ENCODE data around the gene RPS6KA1. TPM values are rescaled to one million over a fixed set of nuclear protein-coding genes. Genes with fewer than 3 reads are reported as not detected.

Gene RPS6KA1
- total RNA-seq, 1 experiment from 2014 or later, result 26.9 TPM

DNA sequence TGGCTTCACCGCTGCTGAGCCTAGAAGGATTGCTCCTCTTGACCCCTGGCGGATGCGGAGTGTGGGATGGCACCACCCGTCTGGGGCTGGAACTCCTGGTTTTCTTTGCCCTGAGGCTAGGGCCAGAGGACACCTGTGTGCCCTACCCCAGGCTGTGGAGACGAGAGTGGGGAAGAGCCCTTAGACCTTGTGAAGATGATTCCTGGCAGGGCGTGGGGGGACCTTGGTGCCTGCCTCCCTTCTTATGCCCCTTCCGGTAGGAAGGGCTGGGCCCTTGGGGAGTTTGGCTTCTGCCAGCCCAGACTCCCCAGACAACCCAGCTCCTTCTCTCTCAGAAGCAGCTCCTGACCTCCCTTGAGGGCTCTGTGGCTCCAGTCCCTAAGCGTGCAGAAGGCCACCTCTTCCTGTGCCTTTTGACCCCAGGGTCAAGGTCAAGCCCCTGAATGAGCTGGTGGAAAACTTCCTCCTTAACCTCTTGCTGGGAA is 891 bp downstream of the RPS6KA1 start:
- ChIA-PET CTCF (interaction anchor here (0.6 to 1.7 kb wide), 5 partner anchors 8 to 335 kb away, joined by 3 to 15 read pairs (median 4); no protein-coding TSS in a partner anchor), POLR2A (interaction anchor here (1.0 to 2.1 kb wide), 2 partner anchors 30 to 162 kb away, joined by 6 to 12 read pairs; no protein-coding TSS in a partner anchor)
- H3K36me3 Mint-ChIP-seq (ENCODE audit: insufficient read depth, unreplicated experiment), result no peaks in the 10 kb centered on the region
- peaks cover 18% of the 10 kb centered on the region for H3K4me1 ChIP-seq
- H3K9me3 Mint-ChIP-seq (ENCODE audit: unreplicated experiment), result no peaks in the 10 kb centered on the region
- TF ChIP-seq, protein P1, sequence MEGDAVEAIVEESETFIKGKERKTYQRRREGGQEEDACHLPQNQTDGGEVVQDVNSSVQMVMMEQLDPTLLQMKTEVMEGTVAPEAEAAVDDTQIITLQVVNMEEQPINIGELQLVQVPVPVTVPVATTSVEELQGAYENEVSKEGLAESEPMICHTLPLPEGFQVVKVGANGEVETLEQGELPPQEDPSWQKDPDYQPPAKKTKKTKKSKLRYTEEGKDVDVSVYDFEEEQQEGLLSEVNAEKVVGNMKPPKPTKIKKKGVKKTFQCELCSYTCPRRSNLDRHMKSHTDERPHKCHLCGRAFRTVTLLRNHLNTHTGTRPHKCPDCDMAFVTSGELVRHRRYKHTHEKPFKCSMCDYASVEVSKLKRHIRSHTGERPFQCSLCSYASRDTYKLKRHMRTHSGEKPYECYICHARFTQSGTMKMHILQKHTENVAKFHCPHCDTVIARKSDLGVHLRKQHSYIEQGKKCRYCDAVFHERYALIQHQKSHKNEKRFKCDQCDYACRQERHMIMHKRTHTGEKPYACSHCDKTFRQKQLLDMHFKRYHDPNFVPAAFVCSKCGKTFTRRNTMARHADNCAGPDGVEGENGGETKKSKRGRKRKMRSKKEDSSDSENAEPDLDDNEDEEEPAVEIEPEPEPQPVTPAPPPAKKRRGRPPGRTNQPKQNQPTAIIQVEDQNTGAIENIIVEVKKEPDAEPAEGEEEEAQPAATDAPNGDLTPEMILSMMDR (IDR thresholded peaks at IDR 0.05; ENCODE audit: insufficient read depth in 1 of 2, low read depth in 1 of 2, low read length in 1 of 2, severe bottlenecking in 1 of 2, unreplicated experiment in 1 of 2), result no peak
- peak overlapping the region; percentile 76 for H3K27ac Mint-ChIP-seq (ENCODE audit: unreplicated experiment)
- H3K27me3 ChIP-seq (replicated peaks; ENCODE audit: control insufficient read depth, insufficient read depth, low read length), result no peaks in the 10 kb centered on the region
- BruUV-seq (replicated peaks), result TSS peak; percentile 19
- H3K36me3 ChIP-seq (ENCODE audit: control insufficient read depth, insufficient read depth, low read length), result no peaks in the 10 kb centered on the region
- H3K9me3 ChIP-seq, result no peaks in the 10 kb centered on the region
- H3K4me3 ChIP-seq (ENCODE audit: low read depth, low read length), result peak overlapping the region; percentile 53
- intact Hi-C loops (cut with micrococcal nuclease; ENCODE audit: unreplicated experiment), result no loop called here
- peak overlapping the region; percentile 90 for H3K4me3 Mint-ChIP-seq (ENCODE audit: unreplicated experiment)
- DNase-seq, result no peak
- no peaks in the 10 kb centered on the region for H3K4me1 Mint-ChIP-seq (ENCODE audit: low read depth, unreplicated experiment)
- H3K27me3 Mint-ChIP-seq (ENCODE audit: insufficient read depth, unreplicated experiment), result no peaks in the 10 kb centered on the region

DNA sequence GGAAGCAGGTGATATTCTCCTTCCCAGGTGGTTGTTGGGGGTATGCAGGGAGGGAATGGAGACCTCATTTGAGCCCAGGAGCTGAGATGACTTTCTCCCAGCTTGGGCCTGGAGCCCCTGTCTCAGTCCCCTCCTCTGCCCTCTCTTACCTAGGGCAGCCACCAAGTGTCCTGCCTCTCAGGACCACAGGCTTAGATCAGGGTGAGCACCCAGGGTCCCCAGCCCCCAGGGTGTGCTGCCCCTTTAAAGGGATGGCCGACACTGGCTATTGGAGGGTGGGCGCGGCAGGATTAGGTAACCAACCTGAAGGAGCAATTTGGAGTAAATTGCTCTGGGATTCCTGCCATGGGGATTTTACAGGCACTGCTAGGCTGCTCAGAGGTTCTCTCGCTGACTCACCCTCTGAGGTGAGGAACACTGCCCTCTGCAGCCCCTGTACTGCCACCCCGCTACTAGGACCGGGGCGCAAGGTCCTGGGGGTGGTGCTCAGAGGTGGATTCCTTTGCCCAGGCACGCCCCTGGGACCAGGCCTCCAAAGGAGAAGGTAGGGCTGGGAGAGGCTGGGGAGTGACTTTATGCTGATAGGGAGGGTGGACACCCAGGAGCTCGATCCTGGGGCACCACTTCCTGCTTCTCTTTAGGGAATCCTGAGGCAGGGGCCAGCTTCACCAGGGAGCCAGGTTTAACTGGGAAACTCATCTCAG is 1.5 kb downstream of the RPS6KA1 start:
- H3K4me1 Mint-ChIP-seq (ENCODE audit: low read depth, unreplicated experiment), result no peaks in the 10 kb centered on the region
- H3K4me3 Mint-ChIP-seq (ENCODE audit: unreplicated experiment), result peak overlapping the region; percentile 90
- H3K4me1 ChIP-seq, result peaks cover 18% of the 10 kb centered on the region
- no peaks in the 10 kb centered on the region for H3K27me3 ChIP-seq (replicated peaks; ENCODE audit: control insufficient read depth, insufficient read depth, low read length)
- BruUV-seq (replicated peaks), result no TSS peak
- DNase-seq, result peak; percentile 87 to 92
- H3K36me3 ChIP-seq (ENCODE audit: control insufficient read depth, insufficient read depth, low read length), result no peaks in the 10 kb centered on the region
- POLR2A ChIA-PET, result interaction anchor here (0.5 to 2.1 kb wide), 2 partner anchors 30 to 50 kb away, joined by 4 to 12 read pairs; no protein-coding TSS in a partner anchor
- H3K36me3 Mint-ChIP-seq (ENCODE audit: insufficient read depth, unreplicated experiment), result no peaks in the 10 kb centered on the region
- intact Hi-C loops (cut with micrococcal nuclease; ENCODE audit: unreplicated experiment), result loop anchor here (1.0 kb wide), 1 partner anchor 31 kb away; no protein-coding TSS in a partner anchor
- TF ChIP-seq, protein P1 (IDR thresholded peaks at IDR 0.05; ENCODE audit: insufficient read depth in 1 of 2, low read depth in 1 of 2, low read length in 1 of 2, severe bottlenecking in 1 of 2, unreplicated experiment in 1 of 2), result peak in 1 of 2 experiments; percentile 66
- H3K4me3 ChIP-seq (ENCODE audit: low read depth, low read length), result peak overlapping the region; percentile 53
- peak overlapping the region; percentile 76 for H3K27ac Mint-ChIP-seq (ENCODE audit: unreplicated experiment)
- H3K9me3 Mint-ChIP-seq (ENCODE audit: unreplicated experiment), result no peaks in the 10 kb centered on the region
- no peaks in the 10 kb centered on the region for H3K9me3 ChIP-seq
- CTCF ChIA-PET, result interaction anchor here (1.1 to 1.7 kb wide), 3 partner anchors 11 to 31 kb away, joined by 4 to 15 read pairs (median 12); no protein-coding TSS in a partner anchor
- no peaks in the 10 kb centered on the region for H3K27me3 Mint-ChIP-seq (ENCODE audit: insufficient read depth, unreplicated experiment)

DNA sequence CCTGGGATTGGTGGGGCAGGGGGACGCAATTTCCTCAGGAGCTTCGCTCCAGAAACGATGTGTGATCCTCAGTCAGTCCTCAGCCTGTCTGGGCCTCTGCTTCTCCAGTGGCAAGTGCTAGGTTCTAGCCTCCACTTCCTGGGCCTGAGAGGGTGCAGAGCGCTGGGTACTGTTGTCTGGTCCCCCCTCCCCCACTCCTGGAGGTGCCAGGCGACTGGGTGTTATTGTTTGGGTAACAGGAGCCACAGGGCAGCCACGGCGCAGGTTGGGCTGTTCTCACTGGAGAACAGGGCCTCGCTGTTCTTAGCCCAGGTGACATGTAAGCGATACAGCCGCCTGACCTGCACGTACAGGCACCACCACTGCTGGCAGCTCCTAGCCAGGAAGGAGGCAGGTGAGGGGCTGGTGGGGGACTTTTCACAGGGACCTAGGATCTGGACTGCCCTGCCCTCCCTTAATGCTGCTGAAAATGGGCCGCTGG is 2.1 kb downstream of the RPS6KA1 start:
- intact Hi-C loops (cut with micrococcal nuclease; ENCODE audit: unreplicated experiment), result loop anchor here (1.0 kb wide), 1 partner anchor 31 kb away; no protein-coding TSS in a partner anchor
- H3K4me3 ChIP-seq (ENCODE audit: low read depth, low read length), result peak overlapping the region; percentile 24
- Mint-ChIP-seq H3K9me3 (ENCODE audit: unreplicated experiment) (no peaks in the 10 kb centered on the region), H3K27me3 (ENCODE audit: insufficient read depth, unreplicated experiment) (no peaks in the 10 kb centered on the region), H3K36me3 (ENCODE audit: insufficient read depth, unreplicated experiment) (peaks cover 5% of the 10 kb centered on the region), H3K4me3 (ENCODE audit: unreplicated experiment) (peak overlapping the region; percentile 90), H3K4me1 (ENCODE audit: low read depth, unreplicated experiment) (no peaks in the 10 kb centered on the region), H3K27ac (ENCODE audit: unreplicated experiment) (peak overlapping the region; percentile 76)
- no TSS peak for BruUV-seq (replicated peaks)
- DNase-seq, result peak in 1 of 2 experiments; percentile 5
- H3K9me3 ChIP-seq, result no peaks in the 10 kb centered on the region
- no peaks in the 10 kb centered on the region for H3K36me3 ChIP-seq (ENCODE audit: control insufficient read depth, insufficient read depth, low read length)
- no peaks in the 10 kb centered on the region for H3K27me3 ChIP-seq (replicated peaks; ENCODE audit: control insufficient read depth, insufficient read depth, low read length)
- TF ChIP-seq, protein P1 (IDR thresholded peaks at IDR 0.05; ENCODE audit: insufficient read depth in 1 of 2, low read depth in 1 of 2, low read length in 1 of 2, severe bottlenecking in 1 of 2, unreplicated experiment in 1 of 2), result no peak
- CTCF ChIA-PET, result interaction anchor here (1.1 kb wide), 1 partner anchor 31 kb away, joined by 12 read pairs; no protein-coding TSS in a partner anchor
- POLR2A ChIA-PET, result interaction anchor here (2.1 kb wide), 1 partner anchor 31 kb away, joined by 12 read pairs; no protein-coding TSS in a partner anchor
- H3K4me1 ChIP-seq, result peaks cover 18% of the 10 kb centered on the region
